HG03378 (cell line): Measurements from ENCODE around the gene PALLD.

Experiments used
- ATAC-seq: cut with Tn5 transposase; IDR thresholded peaks from one replicate; pipeline ENCODE4 v1.9.1; 2021; ENCODE audit warnings: mild to moderate bottlenecking, moderate library complexity; ENCODE audit not compliant: unreplicated experiment

PALLD gene

GRCh38 chr4:168642591-168642990 lies 145.7 kb downstream of the PALLD start:
- ATAC-seq, result no peak

DNA sequence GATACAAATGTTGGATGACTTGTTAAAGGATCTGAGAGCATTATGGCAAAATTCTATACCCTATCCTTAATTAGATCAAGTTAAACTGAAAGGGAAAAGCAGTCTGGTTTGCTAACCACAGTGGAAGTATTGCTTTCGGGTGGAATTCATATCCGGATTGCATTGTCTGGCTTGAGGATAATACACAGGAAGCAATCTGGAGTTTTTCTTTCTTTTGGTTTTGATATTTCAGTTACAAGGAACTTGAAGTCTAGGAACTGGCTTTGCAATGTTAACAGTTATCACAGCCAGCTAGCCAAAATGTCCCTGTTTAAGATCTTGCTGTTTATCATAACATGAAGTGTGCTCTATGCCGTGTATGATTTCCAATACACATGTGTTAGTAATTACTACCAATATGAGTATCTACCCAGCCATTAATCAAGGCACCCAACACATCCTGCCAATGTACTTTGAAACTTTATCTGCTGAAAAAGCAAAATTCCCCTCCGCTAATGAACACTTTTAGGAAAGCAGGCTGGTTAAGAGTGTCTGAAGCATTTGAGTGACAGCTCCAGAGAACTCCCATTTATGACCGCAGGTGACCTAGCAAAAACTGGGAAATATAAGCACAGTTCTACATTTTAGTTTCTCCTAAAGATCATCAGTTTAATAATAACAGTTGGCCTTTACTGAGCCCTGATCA lies 146.4 kb downstream of the PALLD start:
- ATAC-seq, result no peak

DNA sequence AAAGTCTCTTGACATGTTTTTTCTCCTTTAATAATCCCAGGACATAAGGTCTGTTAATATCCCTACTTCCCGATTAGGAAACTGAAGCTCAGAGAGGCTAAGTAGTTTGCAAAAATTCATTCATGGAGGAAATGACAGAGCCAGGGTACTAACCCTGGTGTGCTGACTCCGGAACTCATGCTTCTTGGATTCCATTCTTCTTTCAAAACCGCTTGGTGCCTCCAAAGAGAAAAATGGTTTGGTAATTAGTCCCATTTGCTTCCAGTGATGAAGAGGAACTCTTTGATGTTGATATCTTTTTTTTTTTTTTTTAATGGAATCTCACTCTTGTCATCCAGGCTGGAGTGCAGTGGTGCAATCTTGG lies 146.9 kb downstream of the PALLD start:
- ATAC-seq, result no peak

DNA sequence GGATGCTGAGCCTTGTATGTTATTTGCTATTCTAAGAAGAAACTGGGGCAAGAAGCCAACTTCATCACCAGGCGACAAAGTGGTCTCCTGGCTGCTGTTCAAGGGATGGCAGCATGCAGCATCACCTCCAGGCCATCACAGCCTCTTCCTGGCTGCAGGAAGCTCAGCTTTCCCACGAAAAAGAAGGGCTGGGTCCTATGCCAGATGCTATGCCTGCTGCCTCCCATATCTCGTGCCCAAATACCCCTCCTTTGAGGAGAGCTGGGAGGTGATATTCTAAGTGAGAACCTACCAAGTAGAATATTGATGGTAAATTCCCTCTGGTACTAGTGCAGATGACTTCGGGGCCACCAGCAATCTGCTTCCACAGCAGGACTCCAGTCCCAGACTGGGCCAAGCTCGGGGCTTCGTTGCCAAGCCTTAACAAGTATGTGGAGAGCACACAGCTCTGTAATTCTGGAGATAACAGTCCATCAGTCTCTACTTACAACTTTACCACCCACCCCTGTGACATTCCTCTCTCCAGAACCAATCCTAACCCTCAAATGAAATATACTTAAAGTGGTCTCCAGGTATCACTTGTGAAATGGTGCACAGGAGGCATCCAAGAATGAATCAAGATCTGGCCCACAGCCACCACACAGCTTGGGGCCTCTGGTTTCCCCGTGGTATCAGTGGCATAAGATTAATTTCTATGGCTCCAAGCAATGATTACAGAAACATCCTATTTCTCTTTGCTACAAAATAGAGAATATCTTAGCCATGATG lies 149.3 kb downstream of the PALLD start:
- ATAC-seq, result no peak

- no peak for ATAC-seq
Observed at GRCh38 chr4:168647646-168648375, 151.0 kb downstream of the PALLD start.

- ATAC-seq, result no peak
Observed at GRCh38 chr4:168648494-168648893, 151.6 kb downstream of the PALLD start.

- ATAC-seq, result no peak
Observed at GRCh38 chr4:168648929-168649328, 152.1 kb downstream of the PALLD start.

GRCh38 chr4:168651374-168651773 lies 154.5 kb downstream of the PALLD start:
- ATAC-seq, result no peak

GRCh38 chr4:168651864-168652263 lies 155.0 kb downstream of the PALLD start:
- ATAC-seq, result no peak

- no peak for ATAC-seq
Observed at GRCh38 chr4:168652755-168653154, 155.9 kb downstream of the PALLD start.

DNA sequence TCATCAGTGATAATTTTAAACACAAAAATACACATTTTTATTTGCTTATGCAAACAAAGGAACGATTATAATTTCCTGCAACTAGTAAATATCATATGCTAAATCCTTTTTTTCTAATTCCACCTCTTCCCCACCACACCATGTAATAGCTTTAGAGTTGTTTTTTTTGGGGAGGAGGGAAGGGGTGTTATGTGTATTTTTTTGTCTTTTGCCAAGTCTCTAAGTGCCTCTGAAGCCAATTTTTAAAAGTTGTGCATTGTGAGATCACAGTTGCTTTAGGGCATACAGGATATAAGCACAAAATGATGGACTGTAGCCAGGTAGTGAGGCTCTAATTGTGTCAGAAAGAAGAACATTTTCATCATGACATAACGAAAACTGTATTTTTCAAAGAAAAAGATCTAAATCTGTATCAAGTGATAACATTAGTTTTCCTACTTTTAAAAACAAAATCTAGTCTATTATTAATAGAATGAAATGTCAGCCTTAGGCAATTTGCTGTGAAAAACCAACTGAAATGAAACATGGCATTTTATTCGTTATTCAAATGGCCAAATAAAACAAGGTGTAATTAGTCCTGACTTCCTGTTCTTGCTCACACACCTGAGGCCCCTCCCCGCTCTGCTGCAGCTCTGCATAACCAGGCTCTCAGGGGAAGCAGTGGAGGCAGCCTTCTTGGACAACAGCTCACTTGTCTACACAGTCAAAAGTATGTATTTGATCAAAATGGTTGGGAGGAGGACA lies 157.4 kb downstream of the PALLD start:
- ATAC-seq, result no peak

DNA sequence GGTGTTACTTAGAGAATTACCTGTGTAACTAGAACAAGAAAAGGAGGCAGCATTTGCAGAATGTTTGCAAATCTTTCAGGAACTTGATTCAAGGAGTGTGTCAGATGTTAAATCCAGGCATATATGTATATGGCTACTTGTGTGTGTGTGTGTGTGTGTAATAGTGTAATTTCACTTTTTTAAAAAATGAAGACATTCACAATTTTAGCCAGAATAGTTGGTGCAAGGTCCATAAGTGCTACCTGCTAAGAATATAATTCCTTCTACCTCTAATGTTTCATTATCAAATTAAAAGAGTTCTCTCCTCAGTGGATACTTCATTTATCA lies 158.0 kb downstream of the PALLD start:
- ATAC-seq, result no peak

DNA sequence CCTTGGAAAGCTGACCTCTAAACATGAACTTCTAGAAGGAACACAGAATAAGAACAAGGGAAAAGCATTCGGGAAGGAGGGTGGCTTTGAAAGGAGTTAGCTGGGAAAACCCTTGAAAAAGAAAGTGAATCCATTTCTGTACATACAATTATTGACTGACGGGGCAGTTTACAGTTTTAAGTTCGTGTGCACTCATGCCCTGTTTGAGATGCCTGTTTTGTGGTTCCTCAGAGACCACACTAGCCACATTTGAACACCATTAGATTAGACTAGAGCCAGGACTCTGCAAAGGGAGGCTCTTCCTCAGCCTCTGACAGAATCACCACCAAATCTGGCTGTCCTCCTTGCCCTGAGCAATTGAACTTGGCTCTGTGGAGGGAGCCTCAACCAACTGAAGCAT lies 158.3 kb downstream of the PALLD start:
- no peak for ATAC-seq

- no peak for ATAC-seq
Observed at GRCh38 chr4:168656055-168656660, 159.3 kb downstream of the PALLD start.

DNA sequence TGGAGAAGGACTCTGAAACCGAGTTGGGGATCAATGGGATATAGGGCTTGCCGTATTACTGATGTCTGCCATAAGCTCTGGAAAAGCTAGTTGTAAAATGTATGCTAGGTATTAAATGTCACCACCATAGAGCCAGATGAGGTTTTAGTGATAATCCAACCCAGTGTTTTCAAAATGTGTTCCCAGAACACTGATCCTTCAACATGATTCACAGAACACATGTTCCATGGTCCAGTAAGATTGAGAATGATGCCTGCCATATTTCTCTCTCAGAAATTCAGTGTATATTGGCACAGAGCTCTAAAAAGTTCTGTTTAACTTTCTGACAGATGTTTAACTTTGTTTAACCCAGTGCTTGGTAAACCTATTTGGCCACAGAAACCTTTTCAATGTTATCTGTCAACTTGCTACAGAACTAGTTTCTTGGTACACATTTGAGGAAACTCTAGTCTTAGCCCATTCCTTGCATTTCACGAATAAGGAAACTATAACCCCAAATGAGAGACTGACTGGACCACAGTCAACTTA lies 160.2 kb downstream of the PALLD start:
- no peak for ATAC-seq

DNA sequence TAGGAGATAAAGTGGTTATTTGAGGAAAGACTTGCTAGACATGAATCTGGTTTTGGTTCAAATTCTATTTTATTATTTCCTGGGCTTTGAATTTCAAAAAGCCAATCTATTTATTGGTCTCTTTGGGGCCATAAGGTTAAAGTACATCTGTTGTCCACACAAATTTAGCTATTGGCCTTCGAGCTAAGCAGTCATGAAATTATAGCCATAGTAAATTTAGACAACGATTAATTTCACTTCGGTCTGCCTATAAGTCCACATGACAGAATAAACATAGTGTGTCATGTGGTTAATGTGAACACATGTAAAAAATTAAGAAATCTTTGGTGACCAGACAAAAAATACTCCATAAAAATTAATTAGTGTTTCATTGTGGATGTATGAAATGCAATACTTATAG lies 161.9 kb downstream of the PALLD start:
- no peak for ATAC-seq

DNA sequence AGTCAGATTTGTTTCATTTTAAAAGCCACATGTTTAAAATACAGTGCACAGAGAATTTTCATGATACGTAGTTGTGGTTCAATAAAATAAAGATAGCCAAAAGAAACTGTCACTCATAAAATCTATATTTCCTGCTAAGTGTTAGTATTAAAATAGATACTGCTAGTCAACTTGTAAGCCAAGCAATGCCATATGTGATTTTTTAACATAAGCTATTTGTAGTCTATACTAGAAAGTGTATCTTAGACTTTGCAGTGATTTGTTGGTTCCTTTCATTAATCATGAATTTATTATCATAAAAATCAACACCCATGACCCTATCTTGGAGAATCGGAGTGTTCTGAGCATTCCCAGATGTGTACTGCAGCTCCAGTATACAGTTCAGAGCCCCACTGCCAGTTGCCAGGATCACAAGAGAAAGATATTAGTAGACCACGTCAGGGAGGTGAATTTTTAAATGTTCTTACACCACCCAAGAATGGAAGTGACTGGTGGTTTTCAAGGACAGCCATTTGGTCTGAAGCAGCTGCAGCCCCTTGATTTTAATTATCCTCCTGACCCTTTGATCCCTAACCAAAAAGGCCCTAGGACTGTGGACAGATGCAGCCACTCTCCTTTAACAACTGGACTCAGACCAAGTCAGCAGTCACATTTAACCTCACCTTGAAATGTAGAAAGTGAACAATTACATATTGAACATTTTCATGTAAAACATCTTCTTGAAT lies 163.1 kb downstream of the PALLD start:
- no peak for ATAC-seq

GRCh38 chr4:168662297-168662984 lies 165.6 kb downstream of the PALLD start:
- no peak for ATAC-seq

GRCh38 chr4:168664242-168664891 lies 167.5 kb downstream of the PALLD start:
- no peak for ATAC-seq
